Measurements from ENCODE around the gene OGFR.

- TF ChIP-seq CTCF (IDR thresholded peaks at IDR 0.05; ENCODE audit: low read depth, low read length, poor library complexity, severe bottlenecking): no peak
- no peak for TF ChIP-seq EZH2phosphoT487 (IDR thresholded peaks at IDR 0.05; ENCODE audit: borderline replicate concordance, low read length)
These were observed 31.4 kb upstream of the OGFR start for GRCh38 chr20:62772990-62773844.

Data from DOHH2 (cell line).